ENCODE results near the gene FAM13A.

FAM13A gene

GRCh38 chr4:88757067-88757466, 299.9 kb downstream of the FAM13A start:
- H3K36me3 ChIP-seq (ENCODE audit: control insufficient read depth in 2 of 2, insufficient read depth in 1 of 2, low read length in 2 of 2): no peaks in the 10 kb centered on the region
- H3K27ac ChIP-seq (ENCODE audit: extremely low read depth, low read depth, low read length): no peak overlapping the region
- ChIA-PET CTCF (interaction anchor here (0.7 kb wide), 2 partner anchors 49 to 135 kb away, joined by 3 read pairs; no protein-coding TSS in a partner anchor), POLR2A (no interaction called here)
- H3K4me3 ChIP-seq (ENCODE audit: low read depth, low read length): no peak overlapping the region
- no peak for TF ChIP-seq PRDM2 (tag by site-specific recombination; IDR thresholded peaks at IDR 0.05; ENCODE audit: borderline replicate concordance)
- no peak for TF ChIP-seq ZNF843 (tag by site-specific recombination; IDR thresholded peaks at IDR 0.05)
- no peak for TF ChIP-seq INSM2 (tag by site-specific recombination; IDR thresholded peaks at IDR 0.05)
- no peak for TF ChIP-seq ZBTB44 (tag by site-specific recombination; IDR thresholded peaks at IDR 0.05)
- TF ChIP-seq ZNF366 (tag by site-specific recombination; conservative IDR thresholded peaks at IDR 0.05): no peak
- TF ChIP-seq ZFP3 (tag by site-specific recombination; IDR thresholded peaks at IDR 0.05; ENCODE audit: low read depth): no peak
- TF ChIP-seq ZNF23 (tag by site-specific recombination; IDR thresholded peaks at IDR 0.05; ENCODE audit: borderline replicate concordance): no peak
- TF ChIP-seq KLF8 (tag by site-specific recombination; IDR thresholded peaks at IDR 0.05): no peak
- no peak for TF ChIP-seq ZNF416 (tag by site-specific recombination; IDR thresholded peaks at IDR 0.05)
- no peak for TF ChIP-seq PRDM6 (tag by site-specific recombination; IDR thresholded peaks at IDR 0.05)
- no peak for TF ChIP-seq ZNF350 (tag by site-specific recombination; IDR thresholded peaks at IDR 0.05)
- no peak for TF ChIP-seq PRDM4 (tag by site-specific recombination; IDR thresholded peaks at IDR 0.05)
- TF ChIP-seq ZNF19 (tag by site-specific recombination; IDR thresholded peaks at IDR 0.05; ENCODE audit: low read depth): no peak
- H3K9me3 ChIP-seq (ENCODE audit: control insufficient read depth, insufficient read depth, low read depth, low read length): no peaks in the 10 kb centered on the region
- H3K4me1 ChIP-seq (ENCODE audit: control insufficient read depth, insufficient read depth, low read length): no peaks in the 10 kb centered on the region; the same call in 1 of the 2 replicates
